Astrocyte (in vitro differentiated cells and primary cell): ENCODE results near the gene TMX4. TPM values are rescaled to one million over a fixed set of nuclear protein-coding genes. Genes with fewer than 3 reads are reported as not detected.

Experiments used
- DNase-seq: peaks from one replicate; pipeline ENCODE4 v3.0.0-alpha.2; 2010; ENCODE audit warnings: low read depth
- FAIRE-seq: peaks from 2 replicates; lab custom pipeline; 2011; peaks lifted over from hg19 to GRCh38; lab: Jason Lieb, UNC
- H2AFZ ChIP-seq: 2 replicates; pipeline ENCODE4 v1.6.0; 2012; ENCODE audit warnings: low read depth, low read length, inconsistent platforms
- H3K27ac ChIP-seq: 2 replicates; pipeline ENCODE4 v1.5.1; 2011; ENCODE audit warnings: low read depth, low read length, inconsistent platforms
- H3K27me3 ChIP-seq: 2 replicates; pipeline ENCODE4 v1.6.0; 2011; ENCODE audit warnings: low read length, inconsistent platforms; ENCODE audit not compliant: insufficient read depth
- H3K36me3 ChIP-seq: 2 replicates; pipeline ENCODE4 v1.5.1; 2011; ENCODE audit warnings: low read length, inconsistent platforms; ENCODE audit not compliant: insufficient read depth
- H3K4me1 ChIP-seq: 2 replicates; pipeline ENCODE4 v1.5.1; 2011; ENCODE audit warnings: low read length, inconsistent platforms; ENCODE audit not compliant: insufficient read depth
- H3K4me2 ChIP-seq: 2 replicates; pipeline ENCODE4 v1.6.0; 2012; ENCODE audit warnings: low read length, inconsistent platforms
- H3K4me3 ChIP-seq: 2 replicates; pipeline ENCODE4 v1.5.1; 2011; ENCODE audit warnings: low read depth, mild to moderate bottlenecking, low read length, inconsistent platforms; ENCODE audit not compliant: insufficient read depth
- H3K79me2 ChIP-seq: 2 replicates; pipeline ENCODE4 v1.6.0; 2012; ENCODE audit warnings: mild to moderate bottlenecking, low read length, inconsistent platforms; ENCODE audit not compliant: insufficient read depth
- H3K9ac ChIP-seq: 2 replicates; pipeline ENCODE4 v1.6.0; 2012; ENCODE audit warnings: mild to moderate bottlenecking, low read length, inconsistent platforms
- H3K9me3 ChIP-seq: 2 replicates; pipeline ENCODE4 v1.5.1; 2012; ENCODE audit warnings: low read depth, mild to moderate bottlenecking, low read length, inconsistent platforms; ENCODE audit not compliant: insufficient read depth
- H4K20me1 ChIP-seq: 2 replicates; pipeline ENCODE4 v1.6.0; 2012; ENCODE audit warnings: low read length, inconsistent platforms; ENCODE audit not compliant: insufficient read depth
- H3K27ac Mint-ChIP-seq: one replicate; pipeline ENCODE4 v1.8.0; 2021; ENCODE audit warnings: mild to moderate bottlenecking, mixed read lengths; ENCODE audit not compliant: unreplicated experiment
- H3K27me3 Mint-ChIP-seq: one replicate; pipeline ENCODE4 v1.8.0; 2021; ENCODE audit warnings: low read depth, mixed read lengths; ENCODE audit not compliant: unreplicated experiment
- H3K36me3 Mint-ChIP-seq: one replicate; pipeline ENCODE4 v1.8.0; 2021; ENCODE audit warnings: low read depth, mixed read lengths; ENCODE audit not compliant: unreplicated experiment
- H3K4me1 Mint-ChIP-seq: one replicate; pipeline ENCODE4 v1.8.0; 2021; ENCODE audit warnings: low read depth, mixed read lengths; ENCODE audit not compliant: unreplicated experiment
- H3K4me3 Mint-ChIP-seq: one replicate; pipeline ENCODE4 v1.8.0; 2021; ENCODE audit warnings: mild to moderate bottlenecking, moderate library complexity, mixed read lengths; ENCODE audit not compliant: unreplicated experiment
- H3K9me3 Mint-ChIP-seq: one replicate; pipeline ENCODE4 v1.8.0; 2021; ENCODE audit warnings: mild to moderate bottlenecking, mixed read lengths; ENCODE audit not compliant: unreplicated experiment
- EZH2 ChIP-seq: IDR thresholded peaks from 2 replicates; pipeline ENCODE4 v1.6.1; 2012; ENCODE audit warnings: mild to moderate bottlenecking, low read length, inconsistent platforms; ENCODE audit not compliant: insufficient read depth
- total RNA-seq: library from RNA; stranded (reverse); gene quantifications from 2 replicates; pipeline ENCODE4 v1.2.1, GENCODE V29; 2021
- TF ChIP-seq, protein P1 (sequence below): IDR thresholded peaks from 2 replicates; pipeline ENCODE4 v1.5.1; 2011; ENCODE audit warnings: low read depth, mild to moderate bottlenecking, inconsistent platforms, low read length, moderate library complexity; ENCODE audit not compliant: insufficient read depth

The TMX4 gene
- total RNA-seq, 1 donor from 2014 or later, result 17.3 TPM

DNA sequence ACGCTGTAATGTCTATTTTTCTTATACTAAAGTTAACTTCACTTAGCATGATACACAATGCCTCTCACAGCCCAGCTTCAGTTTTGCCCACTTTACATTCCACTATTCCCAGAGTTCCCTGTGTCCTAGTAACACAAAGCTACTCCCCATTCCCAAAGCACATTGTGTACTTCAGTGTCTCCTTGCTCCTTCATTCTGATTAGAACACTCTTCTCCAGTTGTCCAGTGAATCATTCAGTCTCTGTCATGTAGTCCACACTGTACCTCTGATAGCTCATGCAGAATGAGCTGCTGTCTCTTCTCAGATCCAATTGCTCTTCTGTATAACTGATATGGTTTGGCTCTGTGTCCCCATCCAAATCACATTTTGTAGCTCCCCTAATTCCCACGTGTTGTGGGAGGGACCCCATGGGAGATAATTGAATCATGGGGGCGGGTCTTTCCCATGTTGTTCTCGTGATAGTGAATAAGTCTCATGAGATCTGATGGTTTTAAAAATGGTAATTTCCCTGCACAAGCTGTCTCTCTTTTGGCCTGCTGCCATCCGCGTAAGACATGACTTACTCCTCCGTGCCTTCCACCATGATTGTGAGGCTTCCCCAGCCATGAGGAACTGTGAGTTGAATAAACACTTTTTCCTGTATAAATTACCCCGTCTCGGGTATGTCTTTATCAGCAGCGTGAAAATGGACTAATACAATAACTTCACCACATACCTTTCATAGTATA lies 2.1 kb upstream of the TMX4 start:
- Histone ChIP-seq H3K27ac (no peak overlapping the region), H3K79me2 (peaks cover 8% of the 10 kb centered on the region)
- peak; percentile 9 for FAIRE-seq

DNA sequence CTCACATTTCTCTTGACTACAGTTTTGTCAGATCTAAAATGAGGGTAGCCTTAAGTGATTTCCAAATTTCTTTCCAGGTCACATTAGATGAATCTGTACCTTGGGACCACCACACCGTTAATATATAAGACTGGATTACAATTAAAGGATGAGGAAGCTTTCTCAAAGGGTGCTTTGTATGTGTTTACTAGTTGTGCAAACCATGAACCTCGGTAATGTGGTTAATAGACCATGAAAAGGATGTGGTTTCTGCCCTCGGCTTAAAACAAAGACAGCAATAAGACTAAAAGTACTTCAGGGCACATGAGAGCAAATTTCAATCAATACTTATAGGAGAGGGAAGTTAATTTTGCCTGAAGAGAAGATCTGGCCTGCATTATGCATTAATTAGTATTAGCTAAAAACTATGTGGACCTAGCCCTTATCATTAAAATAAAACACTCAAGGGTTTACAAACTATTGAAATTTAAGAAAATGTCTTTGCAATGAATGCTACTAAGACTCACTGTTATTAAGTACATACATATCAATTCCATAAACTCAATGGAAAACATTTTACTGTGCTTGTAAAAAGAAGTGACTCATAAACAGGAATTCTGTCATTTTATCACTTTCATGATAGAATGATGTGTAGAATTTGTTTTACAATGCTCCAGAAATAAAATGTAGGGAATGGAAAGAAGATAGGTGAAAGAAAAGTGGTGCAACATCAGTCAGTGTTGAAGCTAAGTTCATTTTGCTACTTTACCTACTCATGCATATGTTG lies 936 bp upstream of the TMX4 start:
- H2AFZ ChIP-seq, result no peak overlapping the region
- peaks cover 3% of the 10 kb centered on the region for H3K4me1 Mint-ChIP-seq
- H3K4me2 ChIP-seq, result peak overlapping the region; percentile 92
- H4K20me1 ChIP-seq, result no peaks in the 10 kb centered on the region
- H3K79me2 ChIP-seq, result peaks cover 8% of the 10 kb centered on the region
- H3K4me3 ChIP-seq, result no peak overlapping the region
- DNase-seq (no peak), FAIRE-seq (no peak)
- H3K36me3 ChIP-seq, result no peaks in the 10 kb centered on the region
- no peaks in the 10 kb centered on the region for H3K36me3 Mint-ChIP-seq
- no peak overlapping the region for H3K4me3 Mint-ChIP-seq
- H3K9me3 ChIP-seq, result no peaks in the 10 kb centered on the region
- H3K4me1 ChIP-seq, result peaks cover 4% of the 10 kb centered on the region
- H3K27ac Mint-ChIP-seq, result no peak overlapping the region
- H3K9ac ChIP-seq, result no peak overlapping the region
- H3K27me3 ChIP-seq, result no peaks in the 10 kb centered on the region
- H3K27ac ChIP-seq, result no peak overlapping the region
- H3K27me3 Mint-ChIP-seq, result no peaks in the 10 kb centered on the region
- no peaks in the 10 kb centered on the region for H3K9me3 Mint-ChIP-seq
- TF ChIP-seq EZH2, result no peak
- TF ChIP-seq, protein P1, sequence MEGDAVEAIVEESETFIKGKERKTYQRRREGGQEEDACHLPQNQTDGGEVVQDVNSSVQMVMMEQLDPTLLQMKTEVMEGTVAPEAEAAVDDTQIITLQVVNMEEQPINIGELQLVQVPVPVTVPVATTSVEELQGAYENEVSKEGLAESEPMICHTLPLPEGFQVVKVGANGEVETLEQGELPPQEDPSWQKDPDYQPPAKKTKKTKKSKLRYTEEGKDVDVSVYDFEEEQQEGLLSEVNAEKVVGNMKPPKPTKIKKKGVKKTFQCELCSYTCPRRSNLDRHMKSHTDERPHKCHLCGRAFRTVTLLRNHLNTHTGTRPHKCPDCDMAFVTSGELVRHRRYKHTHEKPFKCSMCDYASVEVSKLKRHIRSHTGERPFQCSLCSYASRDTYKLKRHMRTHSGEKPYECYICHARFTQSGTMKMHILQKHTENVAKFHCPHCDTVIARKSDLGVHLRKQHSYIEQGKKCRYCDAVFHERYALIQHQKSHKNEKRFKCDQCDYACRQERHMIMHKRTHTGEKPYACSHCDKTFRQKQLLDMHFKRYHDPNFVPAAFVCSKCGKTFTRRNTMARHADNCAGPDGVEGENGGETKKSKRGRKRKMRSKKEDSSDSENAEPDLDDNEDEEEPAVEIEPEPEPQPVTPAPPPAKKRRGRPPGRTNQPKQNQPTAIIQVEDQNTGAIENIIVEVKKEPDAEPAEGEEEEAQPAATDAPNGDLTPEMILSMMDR, result no peak

More for the DNA sequence above, 2.1 kb upstream of the TMX4 start:
- H3K27ac Mint-ChIP-seq, result no peak overlapping the region
- H4K20me1 ChIP-seq, result no peaks in the 10 kb centered on the region
- peaks cover 3% of the 10 kb centered on the region for H3K4me1 Mint-ChIP-seq
- H3K4me2 ChIP-seq, result no peak overlapping the region
- no peak overlapping the region for H3K4me3 Mint-ChIP-seq
- H3K4me3 ChIP-seq, result no peak overlapping the region
- no peaks in the 10 kb centered on the region for H3K36me3 Mint-ChIP-seq
- H3K9me3 ChIP-seq, result no peaks in the 10 kb centered on the region
- no peaks in the 10 kb centered on the region for H3K27me3 ChIP-seq
- H3K9ac ChIP-seq, result no peak overlapping the region
- no peak overlapping the region for H2AFZ ChIP-seq
- peaks cover 4% of the 10 kb centered on the region for H3K4me1 ChIP-seq
- H3K36me3 ChIP-seq, result no peaks in the 10 kb centered on the region
- TF ChIP-seq, protein P1, result no peak
- no peak for TF ChIP-seq EZH2
- no peaks in the 10 kb centered on the region for H3K27me3 Mint-ChIP-seq
- H3K9me3 Mint-ChIP-seq, result no peaks in the 10 kb centered on the region
- no peak for DNase-seq

DNA sequence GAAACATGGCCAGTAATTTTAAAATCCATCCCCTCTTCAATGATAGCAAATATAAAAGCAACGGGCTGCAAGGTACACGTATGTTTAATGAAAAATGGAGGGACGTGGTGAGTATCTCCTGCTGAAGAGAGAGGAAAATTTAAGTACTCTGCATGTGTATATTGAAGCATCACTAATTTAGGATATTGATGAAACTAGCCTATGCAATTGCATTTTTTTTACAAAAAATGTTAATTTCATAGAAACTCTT lies 362 bp upstream of the TMX4 start:
- DNase-seq (no peak), FAIRE-seq (no peak)
- H3K27me3 Mint-ChIP-seq, result no peaks in the 10 kb centered on the region
- peak overlapping the region; percentile 87 for H3K27ac ChIP-seq
- no peaks in the 10 kb centered on the region for H3K36me3 Mint-ChIP-seq
- no peaks in the 10 kb centered on the region for H3K27me3 ChIP-seq
- no peaks in the 10 kb centered on the region for H4K20me1 ChIP-seq
- no peak overlapping the region for H3K4me3 Mint-ChIP-seq
- H3K4me1 Mint-ChIP-seq, result peaks cover 3% of the 10 kb centered on the region
- H3K79me2 ChIP-seq, result peaks cover 8% of the 10 kb centered on the region
- H3K36me3 ChIP-seq, result no peaks in the 10 kb centered on the region
- H3K27ac Mint-ChIP-seq, result peak overlapping the region; percentile 93
- peak overlapping the region; percentile 92 for H3K4me2 ChIP-seq
- H2AFZ ChIP-seq, result peak overlapping the region; percentile 67
- TF ChIP-seq, protein P1, result no peak
- no peak for TF ChIP-seq EZH2
- no peaks in the 10 kb centered on the region for H3K9me3 ChIP-seq
- H3K4me3 ChIP-seq, result peak overlapping the region; percentile 74
- peaks cover 4% of the 10 kb centered on the region for H3K4me1 ChIP-seq
- peak overlapping the region; percentile 91 for H3K9ac ChIP-seq
- no peaks in the 10 kb centered on the region for H3K9me3 Mint-ChIP-seq
